ENCODE results near the gene PPP4R3B.

Gene PPP4R3B

GRCh38 chr2:55511508-55512124 is 105.8 kb downstream of the PPP4R3B start:
- DNase-seq (ENCODE audit: low read depth in 2 of 2), result no peak

- no peak for DNase-seq (ENCODE audit: low read depth in 2 of 2)
Observed at GRCh38 chr2:55502590-55503141, 114.8 kb downstream of the PPP4R3B start.

- no peak for DNase-seq (ENCODE audit: low read depth in 2 of 2)
Observed at GRCh38 chr2:55500025-55500424, 117.4 kb downstream of the PPP4R3B start.

- no peak for DNase-seq (ENCODE audit: low read depth in 2 of 2)
Observed at GRCh38 chr2:55498582-55498981, 118.8 kb downstream of the PPP4R3B start.

All from stimulated activated CD8-positive, alpha-beta memory T cell treated with anti-CD3 and anti-CD28 coated beads, Interleukin-15, amount 100 ng/mL, for 48 hours (primary cell).